G401.6 (cell line): ENCODE results near the gene S100A10.

Experiments used
- FAIRE-seq: peaks from 2 replicates; lab custom pipeline; 2012; peaks lifted over from hg19 to GRCh38; lab: Jason Lieb, UNC

The S100A10 gene

GRCh38 chr1:152009691-152010090 lies 16.0 kb upstream of the S100A10 start:
- no peak for FAIRE-seq

DNA sequence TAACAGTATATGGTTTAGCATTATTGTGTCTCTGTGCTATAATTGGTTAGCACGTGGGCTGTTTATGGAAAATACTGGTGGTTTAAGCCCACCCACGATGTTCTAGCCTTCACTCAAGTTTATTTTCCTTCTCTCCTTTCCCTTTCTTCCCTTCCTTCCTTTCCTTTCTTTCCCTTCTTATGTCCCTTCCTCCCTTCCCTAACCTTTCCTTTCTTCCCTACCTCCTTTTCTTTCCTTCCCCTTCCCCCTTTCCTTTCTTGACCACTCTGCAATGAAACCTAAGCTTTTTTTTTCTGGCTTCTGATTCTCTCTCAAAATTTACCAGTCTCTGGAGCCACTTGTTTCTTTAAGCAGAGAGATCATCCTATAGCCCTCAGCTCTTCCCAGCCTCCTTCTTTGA lies 13.4 kb upstream of the S100A10 start:
- FAIRE-seq: no peak

DNA sequence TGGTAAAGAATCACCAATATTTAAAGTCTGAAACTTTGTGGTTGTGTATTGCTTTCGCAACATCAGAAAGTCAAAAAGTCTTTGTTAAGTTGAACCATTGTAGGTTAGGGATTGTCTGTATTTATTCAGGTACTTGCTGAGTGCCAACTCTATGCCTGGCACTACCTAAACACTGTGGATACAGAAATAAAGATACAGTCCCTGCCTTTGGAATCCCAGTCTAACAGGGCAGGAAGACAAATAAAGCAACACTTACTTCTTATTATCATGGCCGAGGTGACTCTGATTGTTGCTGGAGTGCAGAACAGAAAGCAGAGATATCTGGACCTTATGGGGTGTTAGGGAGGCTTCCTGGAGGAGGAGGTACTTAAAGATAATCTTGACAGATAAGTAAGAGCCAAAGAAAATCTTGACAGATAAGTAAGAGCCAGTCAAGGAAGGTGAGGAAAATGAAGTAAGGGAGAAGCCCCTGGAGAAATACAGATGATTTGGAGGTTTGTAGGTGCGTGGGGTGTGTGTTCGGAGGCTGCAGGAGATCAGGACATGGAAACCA lies 11.8 kb upstream of the S100A10 start:
- FAIRE-seq: no peak

DNA sequence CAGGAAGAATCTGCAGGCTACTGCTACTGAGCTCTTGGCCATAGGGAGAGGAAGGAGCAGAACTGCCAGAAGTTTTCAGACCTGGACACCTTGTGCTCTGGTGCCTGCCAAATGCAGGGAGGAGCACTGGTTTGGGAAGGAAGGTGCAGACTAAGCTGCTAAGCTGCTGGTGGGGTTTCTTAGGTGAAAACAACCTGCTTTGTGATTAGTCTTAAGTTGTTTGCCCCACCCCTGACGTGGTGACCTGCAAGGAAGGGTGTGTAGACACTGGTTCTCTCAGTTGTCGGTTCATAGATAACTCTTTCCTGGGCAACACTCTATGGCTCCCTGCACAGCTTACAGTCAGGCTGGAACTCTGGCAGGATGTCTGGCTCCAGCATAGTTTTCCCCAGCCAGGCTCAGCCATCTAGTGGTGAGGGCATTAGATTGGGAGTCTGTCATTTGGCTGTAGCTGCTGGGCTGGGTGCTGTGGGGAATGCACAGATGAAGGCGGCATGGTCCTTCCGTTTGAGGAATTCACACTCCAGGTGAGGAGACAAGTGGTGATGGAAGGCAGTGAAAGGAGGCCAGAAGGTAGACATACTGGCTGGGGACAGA lies 10.3 kb upstream of the S100A10 start:
- no peak for FAIRE-seq

GRCh38 chr1:152002960-152003359 lies 9.3 kb upstream of the S100A10 start:
- no peak for FAIRE-seq

DNA sequence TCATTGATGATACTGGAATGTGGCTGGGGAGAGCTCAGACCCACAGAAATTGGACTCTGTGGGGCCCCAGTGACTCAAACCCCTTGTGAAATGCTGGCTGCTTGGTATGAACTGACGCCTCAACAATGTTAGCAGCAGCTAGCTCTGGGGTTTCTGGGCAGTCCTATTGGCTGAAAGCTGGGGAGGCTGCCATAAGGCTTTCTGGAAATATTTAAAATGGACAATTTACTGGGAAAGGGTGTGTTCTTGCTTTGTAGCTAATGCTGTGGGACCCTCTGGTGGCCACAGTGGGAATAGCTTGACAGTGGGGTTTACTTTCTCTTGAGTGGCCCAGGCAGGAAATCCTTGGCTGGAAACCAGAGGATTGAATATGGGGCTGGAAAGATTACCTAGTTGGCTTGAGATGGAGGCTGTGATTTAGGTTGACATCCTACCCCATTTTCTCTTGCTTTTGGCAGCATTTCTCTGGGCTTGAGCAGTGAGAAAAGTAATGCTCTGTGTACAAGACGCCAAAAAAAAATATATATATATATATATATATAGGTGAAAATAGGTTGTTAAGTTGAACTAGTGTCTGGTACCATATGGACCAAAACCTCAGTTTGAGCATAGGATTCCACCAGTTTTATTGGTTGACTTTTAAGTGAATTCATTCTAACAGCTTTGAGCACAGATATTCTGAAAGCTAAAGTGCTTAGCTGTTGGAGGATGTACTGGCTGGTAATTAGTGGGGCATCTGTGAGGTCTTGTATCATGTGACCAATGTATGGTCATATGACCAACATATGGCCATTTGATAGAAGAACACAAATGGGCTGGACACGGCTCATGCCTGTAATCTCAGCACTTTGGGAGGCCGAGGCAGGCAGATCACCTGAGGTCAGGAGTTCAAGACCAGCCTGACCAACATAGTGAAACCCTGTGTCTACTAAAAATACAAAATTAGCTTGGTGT lies 8.2 kb upstream of the S100A10 start:
- peak; percentile 39 for FAIRE-seq

DNA sequence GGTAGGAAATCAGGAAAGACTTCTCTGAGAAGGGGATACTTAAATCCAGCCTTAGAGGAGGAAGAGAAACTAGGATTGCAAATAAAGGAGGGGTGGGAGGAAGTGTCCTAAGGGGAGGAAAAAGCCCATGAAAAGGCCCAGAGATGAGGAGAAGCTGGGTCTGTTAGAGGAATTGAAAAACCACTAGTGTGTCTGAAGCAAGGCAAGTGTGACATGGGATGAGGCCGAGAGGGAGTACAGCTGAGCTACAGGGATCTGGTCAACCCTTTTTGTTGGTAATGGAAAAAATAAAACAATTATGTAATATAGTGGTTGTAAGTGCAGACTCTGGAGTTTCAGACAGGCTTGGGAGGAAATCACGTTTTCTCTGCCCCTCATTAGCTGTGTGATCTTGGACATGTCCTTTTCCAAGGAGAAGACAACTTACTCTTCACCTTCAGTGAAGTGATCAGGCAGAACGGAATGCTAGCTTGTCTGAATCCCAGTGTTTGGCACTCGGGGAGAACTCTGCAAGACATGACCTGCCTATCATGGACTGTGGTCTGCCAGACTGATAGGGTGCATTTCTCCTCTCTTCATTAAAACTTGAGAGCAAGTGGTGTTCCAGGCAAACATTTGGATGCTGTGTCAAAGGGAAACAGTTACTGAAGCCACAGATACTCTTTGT lies 7.4 kb upstream of the S100A10 start:
- no peak for FAIRE-seq

- FAIRE-seq: no peak
Measured at GRCh38 chr1:151998611-151999362, 5.1 kb upstream of the S100A10 start.

DNA sequence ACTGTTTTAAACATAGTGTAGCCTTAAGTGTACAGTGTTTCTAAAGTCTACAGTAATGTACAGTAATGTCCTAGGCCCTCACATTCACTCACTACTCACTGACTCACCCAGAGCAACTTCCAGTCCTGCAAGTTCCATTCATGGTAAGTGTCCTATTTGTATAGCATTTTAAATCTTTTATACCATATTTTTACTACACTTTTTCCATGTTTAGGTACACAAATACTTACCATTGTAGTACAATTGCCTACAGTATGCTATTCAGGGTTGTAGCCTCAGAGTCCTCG lies 3.6 kb upstream of the S100A10 start:
- FAIRE-seq: no peak

DNA sequence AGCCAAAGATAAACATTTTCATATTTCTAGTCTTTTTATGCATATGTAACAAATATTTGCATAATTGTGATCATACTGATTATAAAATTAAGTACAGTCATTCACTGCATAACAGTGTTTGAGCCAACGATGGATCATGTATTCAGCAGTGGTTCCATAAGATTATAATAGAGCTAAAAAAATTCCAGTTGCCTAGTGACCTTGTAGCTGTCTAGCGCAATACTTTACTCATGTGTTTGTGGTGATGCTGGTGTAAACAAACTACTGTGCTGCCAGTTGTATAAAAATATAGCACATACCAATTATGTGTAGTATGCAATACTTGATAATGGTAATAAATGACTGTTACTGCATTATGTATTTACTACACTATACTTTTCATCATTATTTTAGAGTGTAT lies 2.1 kb upstream of the S100A10 start:
- FAIRE-seq: no peak

GRCh38 chr1:151994956-151995355 lies 1.3 kb upstream of the S100A10 start:
- FAIRE-seq: no peak

- no peak for FAIRE-seq
Measured at GRCh38 chr1:151993084-151993733, 450 bp downstream of the S100A10 start.

GRCh38 chr1:151992303-151993083 lies 1.2 kb downstream of the S100A10 start:
- no peak for FAIRE-seq

DNA sequence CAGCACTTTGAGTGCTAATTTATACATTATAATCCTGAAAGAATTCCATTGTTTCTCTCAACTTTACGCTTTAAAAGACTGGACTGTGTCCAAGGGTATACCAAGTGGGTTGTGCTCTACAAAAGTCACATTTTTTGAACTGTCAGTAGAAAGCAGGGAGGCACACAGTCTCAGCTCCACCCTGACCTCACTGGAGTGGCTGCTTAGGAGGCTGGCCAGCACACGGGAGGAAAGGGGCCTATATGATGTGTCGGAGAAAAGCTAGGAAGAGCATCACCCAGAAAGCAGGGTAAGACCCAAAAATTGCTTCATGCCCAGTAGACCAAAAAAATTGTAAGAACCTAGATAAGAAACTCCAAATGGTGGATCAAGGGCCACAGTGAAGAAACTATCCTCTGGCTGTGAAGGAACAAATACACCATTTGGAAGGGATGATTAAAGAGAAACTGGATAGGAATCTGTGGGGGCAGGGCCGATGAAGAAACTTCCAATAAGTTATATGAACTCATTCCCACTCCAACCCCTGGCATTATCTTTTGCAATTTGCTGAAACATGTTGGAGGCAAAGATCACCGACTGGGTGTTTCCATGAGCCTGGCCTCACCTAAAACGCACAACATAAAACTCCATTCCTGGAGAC lies 1.9 kb downstream of the S100A10 start:
- no peak for FAIRE-seq

DNA sequence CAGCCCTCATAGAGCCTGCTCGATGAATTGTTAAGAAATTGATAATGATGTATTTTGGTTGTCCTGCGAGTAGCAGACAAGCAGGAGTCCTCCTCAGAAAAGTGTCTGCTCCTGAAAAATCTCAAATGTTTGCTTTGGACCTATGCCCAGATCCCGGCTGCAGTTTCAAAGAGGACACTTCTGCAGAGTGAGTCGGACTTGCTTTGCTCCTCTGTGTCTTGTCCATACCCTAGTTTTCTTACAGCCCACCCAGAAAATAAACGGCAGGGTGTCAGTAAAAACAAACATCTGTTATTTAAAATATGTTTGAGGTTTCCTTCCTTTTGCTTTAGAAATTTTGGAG lies 2.8 kb downstream of the S100A10 start:
- no peak for FAIRE-seq

- FAIRE-seq: no peak
Measured at GRCh38 chr1:151990058-151990855, 3.4 kb downstream of the S100A10 start.

- FAIRE-seq: no peak
Measured at GRCh38 chr1:151989211-151989862, 4.3 kb downstream of the S100A10 start.

DNA sequence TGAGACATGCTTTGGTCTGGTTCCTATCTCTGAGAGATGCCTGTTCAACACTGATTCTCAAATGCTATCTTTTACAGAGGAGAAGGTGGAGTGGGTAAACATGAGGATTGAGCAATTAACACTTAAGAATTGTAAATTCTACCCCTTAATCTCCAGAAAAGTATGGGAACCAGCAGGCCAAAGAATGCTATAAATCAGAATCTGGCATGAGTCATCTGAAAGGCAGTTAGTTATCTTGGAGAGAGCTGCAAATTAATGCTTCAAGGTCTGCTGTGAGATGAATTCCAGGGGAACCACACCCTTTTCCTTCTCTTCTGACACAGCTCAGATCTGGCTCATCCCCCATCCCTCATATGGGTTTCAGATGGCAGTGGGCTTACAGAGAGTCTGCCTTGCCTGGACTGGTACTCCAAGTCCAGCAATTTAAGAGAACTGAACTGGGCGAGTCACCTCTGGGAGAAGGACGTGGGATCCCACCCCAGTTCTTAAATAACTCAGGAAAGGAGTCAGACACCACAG lies 5.2 kb downstream of the S100A10 start:
- no peak for FAIRE-seq
